GM19467 (cell line): ENCODE results near the gene CDH4.
"Not testable (repeated sequence)": the region's sequence is repeated elsewhere in the genome, so short reads cannot be mapped to it uniquely, and the experiment has no call there.

Experiments used
- ATAC-seq: cut with Tn5 transposase; IDR thresholded peaks from one replicate; pipeline ENCODE4 v1.9.1; 2021; ENCODE audit warnings: mild to moderate bottlenecking, moderate library complexity; ENCODE audit not compliant: unreplicated experiment

CDH4 gene

GRCh38 chr20:61408951-61409740 is 157.1 kb downstream of the CDH4 start:
- ATAC-seq = no peak

GRCh38 chr20:61411743-61412142 is 159.7 kb downstream of the CDH4 start:
- no peak for ATAC-seq

- no peak for ATAC-seq
These were observed 161.7 kb downstream of the CDH4 start for GRCh38 chr20:61413752-61414151.

- no peak for ATAC-seq
These were observed 162.5 kb downstream of the CDH4 start for GRCh38 chr20:61414455-61414991.

GRCh38 chr20:61416546-61416945 is 164.5 kb downstream of the CDH4 start:
- no peak for ATAC-seq

- no peak for ATAC-seq
These were observed 165.3 kb downstream of the CDH4 start for GRCh38 chr20:61417221-61417941.

- no peak for ATAC-seq
These were observed 166.9 kb downstream of the CDH4 start for GRCh38 chr20:61419010-61419409.

GRCh38 chr20:61419501-61419900 is 167.4 kb downstream of the CDH4 start:
- ATAC-seq = no peak

GRCh38 chr20:61420056-61420455 is 168.0 kb downstream of the CDH4 start:
- ATAC-seq = no peak

- no peak for ATAC-seq
These were observed 168.7 kb downstream of the CDH4 start for GRCh38 chr20:61420781-61421180.

- no peak for ATAC-seq
These were observed 170.8 kb downstream of the CDH4 start for GRCh38 chr20:61422636-61423425.

GRCh38 chr20:61424011-61424627 is 172.1 kb downstream of the CDH4 start:
- ATAC-seq = no peak

- ATAC-seq = no peak
These were observed 172.8 kb downstream of the CDH4 start for GRCh38 chr20:61424628-61425420.

- ATAC-seq = not testable (repeated sequence)
These were observed 173.5 kb downstream of the CDH4 start for GRCh38 chr20:61425541-61425991.

- no peak for ATAC-seq
These were observed 174.3 kb downstream of the CDH4 start for GRCh38 chr20:61426352-61426751.

- no peak for ATAC-seq
These were observed 177.6 kb downstream of the CDH4 start for GRCh38 chr20:61429458-61430227.

- no peak for ATAC-seq
These were observed 178.2 kb downstream of the CDH4 start for GRCh38 chr20:61430228-61430624.

GRCh38 chr20:61433176-61433575 is 181.1 kb downstream of the CDH4 start:
- ATAC-seq = no peak

- ATAC-seq = no peak
These were observed 181.8 kb downstream of the CDH4 start for GRCh38 chr20:61433816-61434215.
